Thyroid gland (tissue), 4 donors: ENCODE data around the gene VSTM2B.

Experiments used
- CTCF ChIP-seq, 6 experiments: fragments of 200-600 bp in 3 of 6; fragments of 450-650 bp in 3 of 6; sonication (generic) in 3 of 6; IDR thresholded peaks; one replicate each; pipeline ENCODE4 v1.5.1; 2016 to 2019; ENCODE audit warnings: antibody characterized with exemption in 6 of 6, mild to moderate bottlenecking in 2 of 6, inconsistent platforms in 1 of 6, moderate library complexity in 1 of 6
- POLR2A ChIP-seq, 2 donors: fragments of 450-650 bp; IDR thresholded peaks; one replicate each; pipeline ENCODE4 v1.6.1; 2017; ENCODE audit warnings: antibody characterized with exemption in 2 of 2, mild to moderate bottlenecking in 2 of 2, moderate library complexity in 1 of 2

- TF ChIP-seq CTCF (IDR thresholded peaks at IDR 0.05) (no peak), POLR2A (IDR thresholded peaks at IDR 0.05) (no peak)
Measured at GRCh38 chr19:29538651-29539050, 12.9 kb downstream of the VSTM2B start.
